Kidney epithelial cell (primary cell): ENCODE measurements around the gene B3GALT6. TPM values are rescaled to one million over a fixed set of nuclear protein-coding genes. Genes with fewer than 3 reads are reported as not detected.

Source experiments
- DNase-seq: peaks from one replicate; pipeline ENCODE4 v3.0.0-alpha.2; 2010; ENCODE audit warnings: low read depth
- H3K27me3 ChIP-seq: 2 replicates; pipeline ENCODE4 v1.6.0; 2011; ENCODE audit warnings: low read length; ENCODE audit not compliant: control insufficient read depth, insufficient read depth
- H3K36me3 ChIP-seq: 2 replicates; pipeline ENCODE4 v1.5.1; 2011; ENCODE audit warnings: low read length; ENCODE audit not compliant: control insufficient read depth, insufficient read depth
- H3K4me3 ChIP-seq: 2 replicates; pipeline ENCODE4 v1.5.1; 2011; ENCODE audit warnings: low read depth, mild to moderate bottlenecking, control low read depth, low read length
- CTCF ChIP-seq: IDR thresholded peaks from 2 replicates; pipeline ENCODE4 v1.5.1; 2011; ENCODE audit warnings: mild to moderate bottlenecking, moderate library complexity, low read length, control low read depth, inconsistent platforms; ENCODE audit not compliant: insufficient read depth, poor library complexity, severe bottlenecking
- total RNA-seq: library from RNA; depleted of rRNA; stranded (reverse); fragments of >200 nt; gene quantifications from 2 replicates; pipeline ENCODE4 v1.2.3, GENCODE V29; 2015

The B3GALT6 gene
- total RNA-seq, 1 donor from 2014 or later: 43.7 TPM

- DNase-seq: no peak
- H3K27me3 ChIP-seq: peaks cover 17% of the 10 kb centered on the region
- no peak for TF ChIP-seq CTCF
- peak overlapping the region; percentile 22 for H3K4me3 ChIP-seq
- no peaks in the 10 kb centered on the region for H3K36me3 ChIP-seq
These were observed 26.2 kb upstream of the B3GALT6 start for GRCh38 chr1:1205769-1206375.

GRCh38 chr1:1206376-1206965, 25.6 kb upstream of the B3GALT6 start, which contains the start of gene TNFRSF18:
TNFRSF18 (minus strand) TSS chr1:1206592; CDS start chr1:1206571, 21 bp downstream.
- Histone ChIP-seq H3K27me3 (peaks cover 17% of the 10 kb centered on the region), H3K4me3 (peak within 1 kb of the TSS; percentile 22), H3K36me3 (no peaks in the 10 kb centered on the region)
- TF ChIP-seq CTCF: no peak
- no peak for DNase-seq

GRCh38 chr1:1206966-1207531, 25.0 kb upstream of the B3GALT6 start:
- H3K27me3 ChIP-seq: peaks cover 17% of the 10 kb centered on the region
- DNase-seq: no peak
- TF ChIP-seq CTCF: no peak
- H3K4me3 ChIP-seq: no peak overlapping the region
- H3K36me3 ChIP-seq: no peaks in the 10 kb centered on the region

GRCh38 chr1:1207571-1207892, 24.5 kb upstream of the B3GALT6 start:
- DNase-seq: no peak
- Histone ChIP-seq H3K4me3 (no peak overlapping the region), H3K27me3 (peaks cover 17% of the 10 kb centered on the region), H3K36me3 (no peaks in the 10 kb centered on the region)
- no peak for TF ChIP-seq CTCF

GRCh38 chr1:1208713-1209433, 23.2 kb upstream of the B3GALT6 start:
- DNase-seq: no peak
- Histone ChIP-seq H3K36me3 (no peaks in the 10 kb centered on the region), H3K4me3 (no peak overlapping the region), H3K27me3 (peaks cover 14% of the 10 kb centered on the region)
- TF ChIP-seq CTCF: no peak
